A673 (cell line): ENCODE measurements around the gene MYOC. TPM values are rescaled to one million over a fixed set of nuclear protein-coding genes. Genes with fewer than 3 reads are reported as not detected.

Source experiments
- BruUV-seq: library from RNA; stranded (reverse); fragments of 400-500 nt; replicated peaks from 2 replicates; lab custom pipeline; 2021; lab: Mats Ljungman, UMichigan
- CTCF ChIA-PET: fragments of 300-600 bp; sonication (Branson Sonifier 250); formaldehyde crosslinking; loops from one replicate; lab custom pipeline; 2022; ENCODE audit warnings: antibody characterized with exemption; lab: Charles Lee
- POLR2A ChIA-PET: fragments of 300-600 bp; sonication (Branson Sonifier 250); formaldehyde crosslinking; loops from one replicate; lab custom pipeline; 2022; ENCODE audit warnings: antibody characterized with exemption; ENCODE audit not compliant: low non-redundant PET; lab: Charles Lee
- DNase-seq: peaks from one replicate; pipeline ENCODE4 v3.0.0-alpha.2; 2015; ENCODE audit warnings: low spot score
- H3K27ac ChIP-seq: fragments of 200-600 bp; sonication (generic); 2 replicates; pipeline ENCODE4 v1.5.1; 2016; ENCODE audit warnings: mixed run types, low read depth, mild to moderate bottlenecking, mixed read lengths, antibody characterized with exemption, low read length; ENCODE audit not compliant: poor library complexity, severe bottlenecking
- H3K27me3 ChIP-seq: fragments of 200-600 bp; sonication (generic); replicated peaks from 2 replicates; pipeline ENCODE4 v1.6.1; 2017; ENCODE audit warnings: mixed run types, low read depth, mild to moderate bottlenecking, mixed read lengths, antibody characterized with exemption, low read length; ENCODE audit not compliant: insufficient read depth, poor library complexity
- H3K36me3 ChIP-seq: fragments of 200-600 bp; sonication (generic); 2 replicates; pipeline ENCODE4 v1.6.1; 2016; ENCODE audit warnings: mixed run types, mild to moderate bottlenecking, mixed read lengths, antibody characterized with exemption, low read length; ENCODE audit not compliant: insufficient read depth, poor library complexity, severe bottlenecking
- H3K4me1 ChIP-seq: fragments of 200-600 bp; sonication (generic); 2 replicates; pipeline ENCODE4 v1.6.1; 2017; ENCODE audit warnings: mixed run types, mild to moderate bottlenecking, mixed read lengths, antibody characterized with exemption, low read length; ENCODE audit not compliant: insufficient read depth, poor library complexity, severe bottlenecking
- H3K4me3 ChIP-seq: fragments of 200-600 bp; sonication (generic); 2 replicates; pipeline ENCODE4 v1.5.1; 2016; ENCODE audit warnings: low read depth, mixed run types, mild to moderate bottlenecking, mixed read lengths, low read length; ENCODE audit not compliant: poor library complexity, severe bottlenecking
- H3K9me3 ChIP-seq: fragments of 200-600 bp; sonication (generic); 2 replicates; pipeline ENCODE4 v1.6.1; 2016; ENCODE audit warnings: mixed run types, low read depth, mild to moderate bottlenecking, mixed read lengths, antibody characterized with exemption, low read length; ENCODE audit not compliant: poor library complexity, severe bottlenecking
- EZH2 ChIP-seq: fragments of 200-600 bp; sonication (generic); IDR thresholded peaks from 2 replicates; pipeline ENCODE4 v1.6.1; 2017; ENCODE audit warnings: borderline replicate concordance, low read depth, mild to moderate bottlenecking, mixed read lengths, antibody characterized with exemption, low read length; ENCODE audit not compliant: poor library complexity, severe bottlenecking
- intact Hi-C: fragments of 100-400 bp; cut with micrococcal nuclease; formaldehyde crosslinking; loops from one replicate; pipeline ENCODE4 v1.10.0; 2022; ENCODE audit not compliant: unreplicated experiment
- total RNA-seq: library from RNA; stranded (reverse); gene quantifications from 2 replicates; pipeline ENCODE4 v1.2.3, GENCODE V29; 2021
- TF ChIP-seq, protein P1 (sequence below): fragments of 300-800, 200-600 bp; sonication (generic); conservative IDR thresholded peaks from 2 replicates; pipeline ENCODE4 v1.5.1; 2017; ENCODE audit warnings: low read depth, mild to moderate bottlenecking, antibody characterized with exemption, low read length, moderate library complexity, mixed read lengths

Gene MYOC
- total RNA-seq, 1 experiment from 2014 or later, result not detected

DNA sequence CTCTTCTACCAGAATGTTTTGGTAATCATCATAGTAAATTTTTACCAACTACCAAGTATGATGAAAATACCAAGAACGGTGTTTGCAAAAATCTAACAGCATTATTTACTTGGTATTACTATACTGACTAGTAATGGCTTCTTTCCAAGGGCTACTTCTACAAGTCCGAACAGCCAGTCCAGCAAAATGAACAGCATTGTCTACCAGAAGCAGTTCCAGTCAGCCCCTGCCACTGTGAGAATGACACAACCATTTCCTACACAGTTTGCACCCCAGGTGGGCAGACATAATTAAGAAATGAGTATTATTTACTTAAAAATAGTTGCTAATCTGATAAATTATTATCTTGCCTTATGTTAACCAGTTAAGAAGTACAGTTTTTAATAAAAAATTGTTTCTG is 64.3 kb downstream of the MYOC start:
- H3K4me3 ChIP-seq, result no peak overlapping the region
- intact Hi-C loops, result no loop called here
- no peaks in the 10 kb centered on the region for H3K9me3 ChIP-seq
- ChIA-PET CTCF (no interaction called here), POLR2A (no interaction called here)
- H3K4me1 ChIP-seq, result peaks cover 4% of the 10 kb centered on the region
- no peak for TF ChIP-seq EZH2
- TF ChIP-seq, protein P1, sequence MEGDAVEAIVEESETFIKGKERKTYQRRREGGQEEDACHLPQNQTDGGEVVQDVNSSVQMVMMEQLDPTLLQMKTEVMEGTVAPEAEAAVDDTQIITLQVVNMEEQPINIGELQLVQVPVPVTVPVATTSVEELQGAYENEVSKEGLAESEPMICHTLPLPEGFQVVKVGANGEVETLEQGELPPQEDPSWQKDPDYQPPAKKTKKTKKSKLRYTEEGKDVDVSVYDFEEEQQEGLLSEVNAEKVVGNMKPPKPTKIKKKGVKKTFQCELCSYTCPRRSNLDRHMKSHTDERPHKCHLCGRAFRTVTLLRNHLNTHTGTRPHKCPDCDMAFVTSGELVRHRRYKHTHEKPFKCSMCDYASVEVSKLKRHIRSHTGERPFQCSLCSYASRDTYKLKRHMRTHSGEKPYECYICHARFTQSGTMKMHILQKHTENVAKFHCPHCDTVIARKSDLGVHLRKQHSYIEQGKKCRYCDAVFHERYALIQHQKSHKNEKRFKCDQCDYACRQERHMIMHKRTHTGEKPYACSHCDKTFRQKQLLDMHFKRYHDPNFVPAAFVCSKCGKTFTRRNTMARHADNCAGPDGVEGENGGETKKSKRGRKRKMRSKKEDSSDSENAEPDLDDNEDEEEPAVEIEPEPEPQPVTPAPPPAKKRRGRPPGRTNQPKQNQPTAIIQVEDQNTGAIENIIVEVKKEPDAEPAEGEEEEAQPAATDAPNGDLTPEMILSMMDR, result no peak
- BruUV-seq, result no TSS peak
- peaks cover 88% of the 10 kb centered on the region for H3K36me3 ChIP-seq
- DNase-seq, result no peak
- no peaks in the 10 kb centered on the region for H3K27me3 ChIP-seq
- no peak overlapping the region for H3K27ac ChIP-seq

DNA sequence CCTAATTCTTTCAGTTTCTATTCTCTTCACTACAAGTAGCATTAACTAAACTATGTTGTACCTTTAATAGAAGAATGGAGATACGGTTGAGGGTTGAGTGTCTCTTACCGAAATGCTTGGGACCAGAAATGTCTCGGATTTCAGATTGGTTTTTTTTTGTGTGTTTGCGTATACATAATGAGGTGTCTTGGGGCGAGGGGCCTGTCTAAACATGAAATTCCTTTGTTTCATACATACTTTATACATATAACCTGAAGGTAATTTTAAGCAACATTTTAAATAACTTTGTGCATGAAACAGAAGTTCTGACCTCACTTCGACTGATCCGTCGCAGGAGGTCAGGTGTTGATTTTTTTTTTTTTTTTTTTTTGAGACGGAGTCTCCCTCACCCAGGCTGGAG is 66.8 kb downstream of the MYOC start:
- Histone ChIP-seq H3K27ac (no peak overlapping the region), H3K36me3 (peaks cover 85% of the 10 kb centered on the region), H3K4me3 (no peak overlapping the region), H3K4me1 (peaks cover 4% of the 10 kb centered on the region), H3K9me3 (no peaks in the 10 kb centered on the region), H3K27me3 (no peaks in the 10 kb centered on the region)
- intact Hi-C loops, result no loop called here
- TF ChIP-seq EZH2, result no peak
- TF ChIP-seq, protein P1, result no peak
- BruUV-seq, result no TSS peak
- CTCF ChIA-PET, result no interaction called here
- POLR2A ChIA-PET, result no interaction called here
- no peak for DNase-seq

Other genes with a start within 250 kb of the MYOC start
- gene PRRC2C, start 167.2 kb downstream of the MYOC start, total RNA-seq, result 219 and 222 TPM in 2 replicates
- gene MYOCOS, start 30.4 kb downstream of the MYOC start, total RNA-seq, result 0.41 TPM in 1 of 2 replicates, not detected in the other
- gene VAMP4, start 89.4 kb upstream of the MYOC start, total RNA-seq, result 8.9 and 12.7 TPM in 2 replicates
- gene METTL13, start 129.0 kb upstream of the MYOC start, total RNA-seq, result 46.5 and 49.9 TPM in 2 replicates
- 0.71 and 0.94 TPM in 2 replicates for gene DNM3, start 188.8 kb upstream of the MYOC start, total RNA-seq